A549 treated with dexamethasone at 1 μM for 4 hours (cell line): Measurements from ENCODE around the gene WNT10A. TPM values are rescaled to one million over a fixed set of nuclear protein-coding genes. Genes with fewer than 3 reads are reported as not detected.

ENCODE experiments used
- total RNA-seq: library from RNA; stranded (reverse); fragments of 200-300 nt; extraction: Qiagen RNA extraction; gene quantifications from 5 replicates; pipeline ENCODE4 v1.2.3, GENCODE V29; 2022

WNT10A gene
- total RNA-seq: 0.05 to 0.08 TPM (median 0.06 TPM) in 5 replicates

GRCh38 chr2:218880102-218880858 lies at the start of gene WNT10A:
TSS of gene WNT10A (plus strand) at chr2:218880852. CDS start at chr2:218880996, 144 bp downstream.

GRCh38 chr2:218831378-218831990 lies 49.2 kb upstream of the WNT10A start, which contains the start of gene PRKAG3:
TSS of gene PRKAG3 (minus strand) at chr2:218831803.

GRCh38 chr2:218859556-218859987 lies 21.1 kb upstream of the WNT10A start, which contains the start of gene WNT6:
TSS of gene WNT6 (plus strand) at chr2:218859805. CDS start at chr2:218860038, 233 bp downstream.

Other genes starting within 250 kb of the WNT10A start
- 10.4 to 22.5 TPM (median 20.8 TPM) in 5 replicates for gene ZNF142, start 221.2 kb upstream of the WNT10A start, total RNA-seq
- gene BCS1L, start 221.2 kb upstream of the WNT10A start, total RNA-seq: 39.1 to 49.2 TPM (median 44.4 TPM) in 5 replicates
- gene RNF25, start 208.8 kb upstream of the WNT10A start, total RNA-seq: 52.0 to 64.2 TPM (median 55.0 TPM) in 5 replicates
- 6.7 to 12.3 TPM (median 11.4 TPM) in 5 replicates for gene STK36, start 208.8 kb upstream of the WNT10A start, total RNA-seq
- 20.6 to 29.0 TPM (median 28.3 TPM) in 5 replicates for gene TTLL4, start 170.0 kb upstream of the WNT10A start, total RNA-seq
- 0.15 to 0.18 TPM (median 0.18 TPM) in 5 replicates for gene CYP27A1, start 98.7 kb upstream of the WNT10A start, total RNA-seq
- gene PRKAG3, start 49.0 kb upstream of the WNT10A start, total RNA-seq: 0.04 TPM in 1 of 5 replicates, not detected in the others
- 0.11 to 0.26 TPM (median 0.22 TPM) in 5 replicates for gene WNT6, start 21.0 kb upstream of the WNT10A start, total RNA-seq
- 5.9 to 9.3 TPM (median 8.1 TPM) in 5 replicates for gene CDK5R2, start 78.8 kb downstream of the WNT10A start, total RNA-seq
- 0.20 TPM in 1 of 5 replicates, not detected in the others for gene FEV, start 104.3 kb downstream of the WNT10A start, total RNA-seq
- gene CRYBA2, start 112.6 kb downstream of the WNT10A start, total RNA-seq: 0.31 TPM in 1 of 5 replicates, not detected in the others
- gene CFAP65, start 160.7 kb downstream of the WNT10A start, total RNA-seq: 0.21 to 0.27 TPM (median 0.22 TPM) in 5 replicates
- 0.38 to 0.77 TPM (median 0.54 TPM) in 5 replicates for gene IHH, start 180.1 kb downstream of the WNT10A start, total RNA-seq